GM19452 (cell line): ENCODE data around the gene FREM3.
"Not testable (repeated sequence)": the region's sequence is repeated elsewhere in the genome, so short reads cannot be mapped to it uniquely, and the experiment has no call there.

ENCODE experiments used
- ATAC-seq: cut with Tn5 transposase; IDR thresholded peaks from one replicate; pipeline ENCODE4 v1.9.1; 2021; ENCODE audit not compliant: unreplicated experiment

The FREM3 gene

GRCh38 chr4:143700416-143701352 is at the start of gene FREM3:
Gene FREM3, minus strand, starts transcription at chr4:143700675. Its CDS starts 0 bp downstream, at chr4:143700675.
- no peak for ATAC-seq

GRCh38 chr4:143745874-143746273 is 45.4 kb upstream of the FREM3 start:
- ATAC-seq = no peak

- ATAC-seq = no peak
Measured at GRCh38 chr4:143743591-143743990, 43.1 kb upstream of the FREM3 start.

- ATAC-seq = no peak
Measured at GRCh38 chr4:143742834-143743233, 42.4 kb upstream of the FREM3 start.

GRCh38 chr4:143736861-143737260 is 36.4 kb upstream of the FREM3 start:
- no peak for ATAC-seq

GRCh38 chr4:143736061-143736460 is 35.6 kb upstream of the FREM3 start:
- ATAC-seq = not testable (repeated sequence)

- ATAC-seq = no peak
Measured at GRCh38 chr4:143728166-143728565, 27.7 kb upstream of the FREM3 start.

- ATAC-seq = no peak
Measured at GRCh38 chr4:143726714-143727113, 26.2 kb upstream of the FREM3 start.

GRCh38 chr4:143721317-143721716 is 20.8 kb upstream of the FREM3 start:
- no peak for ATAC-seq

- ATAC-seq = not testable (repeated sequence)
Measured at GRCh38 chr4:143718748-143719147, 18.3 kb upstream of the FREM3 start.

- ATAC-seq = no peak
Measured at GRCh38 chr4:143713955-143714625, 13.6 kb upstream of the FREM3 start.

GRCh38 chr4:143713553-143713952 is 13.1 kb upstream of the FREM3 start:
- no peak for ATAC-seq

GRCh38 chr4:143712155-143712550 is 11.7 kb upstream of the FREM3 start:
- no peak for ATAC-seq

GRCh38 chr4:143711543-143712154 is 11.2 kb upstream of the FREM3 start:
- ATAC-seq = no peak

- no peak for ATAC-seq
Measured at GRCh38 chr4:143701365-143701764, 890 bp upstream of the FREM3 start.

- no peak for ATAC-seq
Measured at GRCh38 chr4:143700046-143700415, 444 bp downstream of the FREM3 start.

- no peak for ATAC-seq
Measured at GRCh38 chr4:143699331-143700045, 987 bp downstream of the FREM3 start.

- no peak for ATAC-seq
Measured at GRCh38 chr4:143693856-143694255, 6.6 kb downstream of the FREM3 start.

GRCh38 chr4:143692241-143692640 is 8.2 kb downstream of the FREM3 start:
- ATAC-seq = no peak

- ATAC-seq = no peak
Measured at GRCh38 chr4:143679434-143679833, 21.0 kb downstream of the FREM3 start.

- ATAC-seq = not testable (repeated sequence)
Measured at GRCh38 chr4:143673629-143674028, 26.8 kb downstream of the FREM3 start.
